Lung (tissue), 12 donors: ENCODE results near the gene CGB5. TPM values are rescaled to one million over a fixed set of nuclear protein-coding genes. Genes with fewer than 3 reads are reported as not detected.

Experiments
- ATAC-seq: fragments of 200-7000 bp; cut with Tn5 transposase; one replicate; pipeline ENCODE4 v1.9.1; 2020; ENCODE audit warnings: moderate number of reproducible peaks; ENCODE audit not compliant: insufficient read depth, low FRiP score
- DNase-seq, 3 donors: peaks; one replicate each; pipeline ENCODE4 v3.0.0-alpha.2; 2013 to 2017
- H3K27ac ChIP-seq, 2 donors: one replicate each; pipeline ENCODE4 v1.5.1; 2013; ENCODE audit warnings: mild to moderate bottlenecking in 2 of 2, moderate library complexity in 2 of 2, control low read depth in 1 of 2, inconsistent platforms in 1 of 2, low read depth in 1 of 2, low read length in 1 of 2
- H3K27me3 ChIP-seq, 3 donors: one replicate each; pipeline ENCODE4 v1.5.1; 2013; ENCODE audit warnings: low read length in 2 of 3; ENCODE audit not compliant: control insufficient read depth in 3 of 3, insufficient read depth in 3 of 3
- H3K36me3 ChIP-seq, 4 donors: one replicate each; pipeline ENCODE4 v1.5.1; 2013; ENCODE audit warnings: low read length in 4 of 4, mild to moderate bottlenecking in 1 of 4, moderate library complexity in 1 of 4; ENCODE audit not compliant: control insufficient read depth in 4 of 4, insufficient read depth in 4 of 4
- H3K4me1 ChIP-seq, 5 donors: one replicate each; pipeline ENCODE4 v1.5.1; 2013; ENCODE audit warnings: low read length in 5 of 5, mild to moderate bottlenecking in 2 of 5, moderate library complexity in 1 of 5; ENCODE audit not compliant: control insufficient read depth in 5 of 5, insufficient read depth in 5 of 5
- H3K4me3 ChIP-seq: one replicate; pipeline ENCODE4 v1.5.1; 2013; ENCODE audit warnings: mild to moderate bottlenecking, control low read depth, moderate library complexity
- H3K9ac ChIP-seq, 2 donors: one replicate each; pipeline ENCODE4 v1.5.1; 2013; ENCODE audit warnings: low read length in 2 of 2, control low read depth in 1 of 2; ENCODE audit not compliant: insufficient read depth in 1 of 2
- H3K9me3 ChIP-seq, 4 donors: one replicate each; pipeline ENCODE4 v1.5.1; 2013; ENCODE audit warnings: low read length in 3 of 4, mild to moderate bottlenecking in 1 of 4, moderate library complexity in 1 of 4; ENCODE audit not compliant: control insufficient read depth in 4 of 4, insufficient read depth in 3 of 4
- WGBS, 2 donors: extraction: QIAGEN DNeasy Blood & Tissue Kit; methylation state at CpG; one replicate each; pipeline ENCODE4 v1.1.7; 2013; 5-methylcytosine and 5-hydroxymethylcytosine counted together
- polyA plus RNA-seq, 2 donors: library from polyadenylated mRNA; stranded (reverse); fragments of 200-250 nt; gene quantifications; one replicate each; pipeline ENCODE4 v1.2.1, GENCODE V29; 2013
- total RNA-seq, 2 donors: library from RNA; depleted of rRNA in 1 of 2; stranded (reverse); fragments of >200 nt in 1 of 2; gene quantifications; one replicate each; pipeline ENCODE4 v1.2.1, GENCODE V29; 2014 to 2021
- TF ChIP-seq, protein P1 (sequence below): IDR thresholded peaks from 2 replicates; pipeline ENCODE4 v1.5.1; 2012; ENCODE audit warnings: mild to moderate bottlenecking; ENCODE audit errors: control extremely low read depth, extremely low read depth
- donor health status: control.
- donor health status: control.
- donor health status: Bipolar disorder and iron deficiency.
- donor health status: healthy.
- donor health status: DM: yes; HTN: yes; CAD: no.

The CGB5 gene
- total and polyA plus RNA-seq, 4 donors, result not detected

DNA sequence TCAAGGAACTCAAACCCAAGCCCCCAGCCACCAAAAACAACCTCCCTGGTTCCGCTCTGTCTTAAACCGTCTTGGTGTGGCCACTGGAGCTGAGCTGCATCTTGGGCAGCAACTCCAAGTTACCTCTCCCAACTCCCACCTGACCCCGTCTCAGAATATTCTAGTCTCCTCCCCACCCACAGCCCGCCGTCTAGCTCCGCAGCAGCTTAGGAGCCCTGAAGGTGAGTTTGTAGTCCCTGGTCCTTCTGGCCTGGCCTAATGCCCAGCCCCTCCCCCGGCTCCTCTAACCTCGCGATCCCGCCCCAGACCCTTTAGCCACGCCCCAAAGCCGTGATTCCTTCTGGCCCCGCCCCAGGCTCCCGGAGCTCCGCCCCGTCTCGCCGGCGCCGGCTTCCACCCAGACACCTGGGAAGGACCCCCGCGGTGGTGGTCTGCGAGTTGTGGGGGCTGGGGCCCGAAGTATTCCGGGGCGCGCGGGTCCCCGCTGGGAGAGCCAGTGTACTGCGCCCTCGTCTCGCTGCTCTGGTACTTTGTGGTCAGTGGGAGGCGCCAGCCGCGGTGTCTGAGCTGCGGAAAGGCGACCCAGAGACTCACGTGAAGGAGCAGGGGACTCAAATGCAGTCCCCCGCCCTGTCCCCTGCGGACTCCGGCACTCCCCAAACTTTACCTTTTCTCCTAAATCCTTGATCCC, 24.3 kb upstream of the CGB5 start:
- peak; percentile 37 for ATAC-seq

DNA sequence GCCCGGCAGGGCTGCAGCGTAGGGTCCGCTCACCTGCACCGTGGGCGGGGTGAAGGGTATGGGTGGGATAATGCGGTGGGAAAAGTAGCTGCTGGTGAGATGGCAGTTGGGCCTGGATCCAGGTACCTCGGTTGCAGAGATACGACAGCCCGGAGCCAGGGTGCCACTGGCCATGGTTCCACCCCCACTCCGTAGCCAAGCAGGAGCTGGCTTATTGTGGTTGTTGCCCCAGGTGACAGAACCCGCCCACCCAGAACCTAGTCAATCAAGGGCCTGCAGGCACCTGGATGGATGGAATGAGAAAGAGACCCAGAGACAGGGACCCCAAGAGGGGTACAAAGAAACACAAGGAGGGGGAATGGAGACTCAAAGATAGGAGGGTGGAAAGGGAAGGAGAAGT, 23.3 kb upstream of the CGB5 start:
- TF ChIP-seq, protein P1, sequence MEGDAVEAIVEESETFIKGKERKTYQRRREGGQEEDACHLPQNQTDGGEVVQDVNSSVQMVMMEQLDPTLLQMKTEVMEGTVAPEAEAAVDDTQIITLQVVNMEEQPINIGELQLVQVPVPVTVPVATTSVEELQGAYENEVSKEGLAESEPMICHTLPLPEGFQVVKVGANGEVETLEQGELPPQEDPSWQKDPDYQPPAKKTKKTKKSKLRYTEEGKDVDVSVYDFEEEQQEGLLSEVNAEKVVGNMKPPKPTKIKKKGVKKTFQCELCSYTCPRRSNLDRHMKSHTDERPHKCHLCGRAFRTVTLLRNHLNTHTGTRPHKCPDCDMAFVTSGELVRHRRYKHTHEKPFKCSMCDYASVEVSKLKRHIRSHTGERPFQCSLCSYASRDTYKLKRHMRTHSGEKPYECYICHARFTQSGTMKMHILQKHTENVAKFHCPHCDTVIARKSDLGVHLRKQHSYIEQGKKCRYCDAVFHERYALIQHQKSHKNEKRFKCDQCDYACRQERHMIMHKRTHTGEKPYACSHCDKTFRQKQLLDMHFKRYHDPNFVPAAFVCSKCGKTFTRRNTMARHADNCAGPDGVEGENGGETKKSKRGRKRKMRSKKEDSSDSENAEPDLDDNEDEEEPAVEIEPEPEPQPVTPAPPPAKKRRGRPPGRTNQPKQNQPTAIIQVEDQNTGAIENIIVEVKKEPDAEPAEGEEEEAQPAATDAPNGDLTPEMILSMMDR, result no peak
- Histone ChIP-seq H3K9me3 (no peaks in the 10 kb centered on the region), H3K4me3 (no peak overlapping the region), H3K27me3 (peaks cover 0 to 30% (median 15%) of the 10 kb centered on the region in 3 donors), H3K9ac (no peak overlapping the region), H3K27ac (no peak overlapping the region), H3K36me3 (peaks cover 0 to 10% (median 2%) of the 10 kb centered on the region in 4 donors), H3K4me1 (peaks cover 0 to 19% (median 4%) of the 10 kb centered on the region in 5 donors)
- 78 to 79% methylated on average over 11 of the region's 11 CpGs for WGBS, 2 donors
- ATAC-seq, result no peak
- DNase-seq, result no peak

More for the DNA sequence above, 24.3 kb upstream of the CGB5 start:
- Histone ChIP-seq H3K4me1 (peaks cover 0 to 19% (median 4%) of the 10 kb centered on the region in 5 donors), H3K9me3 (no peaks in the 10 kb centered on the region), H3K27ac (no peak overlapping the region), H3K4me3 (no peak overlapping the region), H3K9ac (no peak overlapping the region), H3K36me3 (peaks cover 6 to 19% (median 6%) of the 10 kb centered on the region in 4 donors), H3K27me3 (peaks cover 0 to 30% (median 15%) of the 10 kb centered on the region in 3 donors)
- 13 to 18% methylated on average over 40 to 41 of the region's 41 CpGs for WGBS, 2 donors
- peak; percentile 40 to 70 (median 47) for DNase-seq
- TF ChIP-seq, protein P1, result no peak

DNA sequence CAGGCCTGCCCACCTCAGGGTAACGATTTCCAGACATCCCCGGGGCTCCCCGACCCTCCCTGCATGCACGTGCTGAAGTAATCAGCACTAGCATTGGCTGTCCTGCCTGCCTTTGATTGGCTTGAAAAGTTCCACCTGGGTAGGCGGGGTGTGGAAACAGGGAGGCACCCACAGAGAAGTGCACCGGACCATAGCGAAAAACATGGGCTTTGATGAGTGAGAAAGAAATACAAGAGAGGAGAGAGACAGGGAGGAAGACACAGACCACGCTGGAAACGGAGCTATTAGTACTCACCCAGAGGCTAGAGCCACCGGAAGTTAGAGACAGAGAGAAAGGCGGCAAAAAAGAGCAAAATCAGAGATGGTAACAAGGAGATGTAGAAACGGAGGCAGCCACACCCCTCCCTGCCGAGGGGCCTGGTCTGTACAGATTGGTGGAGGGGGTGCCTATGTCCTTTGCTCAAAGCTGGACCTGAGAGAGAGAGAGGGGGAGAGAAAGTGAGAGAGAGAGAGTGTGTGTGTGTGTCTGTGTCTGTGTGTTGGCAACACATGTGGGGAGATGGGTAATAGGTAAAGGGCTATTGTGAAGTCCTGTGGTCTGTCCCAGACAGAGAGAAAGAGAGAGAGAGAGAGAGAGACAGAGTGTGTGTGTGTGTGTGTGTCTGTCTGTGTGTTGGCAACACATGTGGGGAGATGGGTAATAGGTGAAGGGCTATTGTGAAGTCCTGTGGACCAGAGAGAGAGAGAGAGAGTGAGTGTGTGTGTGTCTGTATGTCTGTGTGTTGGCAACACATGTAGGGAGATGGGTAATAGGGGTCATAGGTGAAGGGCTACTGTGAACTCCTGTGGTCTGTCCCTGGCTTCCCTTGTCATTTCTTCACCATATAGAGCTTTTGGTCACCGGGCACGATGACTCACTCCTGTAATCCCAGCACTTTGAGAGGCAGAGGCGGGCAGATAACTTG, 22.4 kb upstream of the CGB5 start:
- Histone ChIP-seq H3K4me3 (no peak overlapping the region), H3K27me3 (peaks cover 0 to 30% (median 15%) of the 10 kb centered on the region in 3 donors), H3K4me1 (peaks cover 0 to 19% (median 4%) of the 10 kb centered on the region in 5 donors), H3K36me3 (peaks cover 0 to 1% (median 0%) of the 10 kb centered on the region in 4 donors), H3K9me3 (no peaks in the 10 kb centered on the region), H3K27ac (no peak overlapping the region), H3K9ac (no peak overlapping the region)
- ATAC-seq (no peak), DNase-seq (no peak)
- 44 to 53% methylated on average over 16 of the region's 16 CpGs for WGBS, 2 donors
- TF ChIP-seq, protein P1, result no peak
